NCI-H446 treated with DMSO at 0.1 percent for 48 hours (cell line): ENCODE data around the gene BHLHE40.

Experiments used
- DNase-seq: peaks from one replicate; lab custom pipeline; 2025; lab: John Stamatoyannopoulos, UW

The BHLHE40 gene

DNA sequence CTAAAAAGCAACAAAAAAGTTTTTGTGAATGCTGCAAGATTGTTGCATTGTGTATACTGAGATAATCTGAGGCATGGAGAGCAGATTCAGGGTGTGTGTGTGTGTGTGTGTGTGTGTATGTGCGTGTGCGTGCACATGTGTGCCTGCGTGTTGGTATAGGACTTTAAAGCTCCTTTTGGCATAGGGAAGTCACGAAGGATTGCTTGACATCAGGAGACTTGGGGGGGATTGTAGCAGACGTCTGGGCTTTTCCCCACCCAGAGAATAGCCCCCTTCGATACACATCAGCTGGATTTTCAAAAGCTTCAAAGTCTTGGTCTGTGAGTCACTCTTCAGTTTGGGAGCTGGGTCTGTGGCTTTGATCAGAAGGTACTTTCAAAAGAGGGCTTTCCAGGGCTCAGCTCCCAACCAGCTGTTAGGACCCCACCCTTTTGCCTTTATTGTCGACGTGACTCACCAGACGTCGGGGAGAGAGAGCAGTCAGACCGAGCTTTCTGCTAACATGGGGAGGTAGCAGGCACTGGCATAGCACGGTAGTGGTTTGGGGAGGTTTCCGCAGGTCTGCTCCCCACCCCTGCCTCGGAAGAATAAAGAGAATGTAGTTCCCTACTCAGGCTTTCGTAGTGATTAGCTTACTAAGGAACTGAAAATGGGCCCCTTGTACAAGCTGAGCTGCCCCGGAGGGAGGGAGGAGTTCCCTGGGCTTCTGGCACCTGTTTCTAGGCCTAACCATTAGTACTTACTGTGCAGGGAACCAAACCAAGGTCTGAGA is 4.7 kb downstream of the BHLHE40 start:
- DNase-seq = no peak

- no peak for DNase-seq
Measured at GRCh38 chr3:4984511-4984864, 5.3 kb downstream of the BHLHE40 start.

- no peak for DNase-seq
Measured at GRCh38 chr3:4985330-4986174, 6.3 kb downstream of the BHLHE40 start.

- DNase-seq = no peak
Measured at GRCh38 chr3:4986175-4986781, 7.0 kb downstream of the BHLHE40 start.

DNA sequence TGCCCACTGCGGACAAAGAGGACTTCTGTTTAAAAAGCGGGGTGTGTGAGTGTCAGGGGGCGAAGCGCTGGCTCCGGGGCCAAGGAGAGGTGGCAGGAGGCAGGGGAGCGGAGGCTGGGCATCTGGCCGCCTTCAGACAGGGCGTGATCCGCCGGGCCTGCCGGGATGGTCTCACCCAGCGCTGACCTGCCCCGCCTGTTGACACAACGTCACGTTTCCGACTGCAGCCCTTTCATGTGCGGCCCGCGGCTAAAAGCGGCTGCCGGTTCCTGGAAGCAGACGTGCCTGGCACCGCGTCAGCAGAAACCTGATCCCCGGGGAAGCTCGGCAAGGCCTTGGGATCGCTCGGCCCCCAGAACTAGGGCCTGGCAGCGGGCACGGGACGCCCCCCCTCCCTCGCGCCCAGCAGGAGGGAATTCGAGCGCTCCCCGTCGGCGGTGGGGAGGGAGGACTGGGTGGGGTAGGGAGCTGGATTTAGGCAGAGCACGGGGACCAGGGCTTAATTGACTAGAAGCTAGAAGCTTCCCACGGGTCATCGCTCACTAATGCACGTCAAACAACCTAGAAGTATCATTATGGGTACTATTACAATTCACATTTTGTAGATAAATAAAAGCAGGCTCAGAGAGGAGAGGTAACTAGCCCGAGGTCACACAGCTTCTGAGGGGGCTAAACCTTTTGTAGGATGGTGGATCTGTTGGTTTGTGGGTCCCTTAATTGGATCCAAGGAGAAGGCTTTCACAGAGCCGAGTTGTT is 7.7 kb downstream of the BHLHE40 start:
- peak; percentile 65 for DNase-seq

DNA sequence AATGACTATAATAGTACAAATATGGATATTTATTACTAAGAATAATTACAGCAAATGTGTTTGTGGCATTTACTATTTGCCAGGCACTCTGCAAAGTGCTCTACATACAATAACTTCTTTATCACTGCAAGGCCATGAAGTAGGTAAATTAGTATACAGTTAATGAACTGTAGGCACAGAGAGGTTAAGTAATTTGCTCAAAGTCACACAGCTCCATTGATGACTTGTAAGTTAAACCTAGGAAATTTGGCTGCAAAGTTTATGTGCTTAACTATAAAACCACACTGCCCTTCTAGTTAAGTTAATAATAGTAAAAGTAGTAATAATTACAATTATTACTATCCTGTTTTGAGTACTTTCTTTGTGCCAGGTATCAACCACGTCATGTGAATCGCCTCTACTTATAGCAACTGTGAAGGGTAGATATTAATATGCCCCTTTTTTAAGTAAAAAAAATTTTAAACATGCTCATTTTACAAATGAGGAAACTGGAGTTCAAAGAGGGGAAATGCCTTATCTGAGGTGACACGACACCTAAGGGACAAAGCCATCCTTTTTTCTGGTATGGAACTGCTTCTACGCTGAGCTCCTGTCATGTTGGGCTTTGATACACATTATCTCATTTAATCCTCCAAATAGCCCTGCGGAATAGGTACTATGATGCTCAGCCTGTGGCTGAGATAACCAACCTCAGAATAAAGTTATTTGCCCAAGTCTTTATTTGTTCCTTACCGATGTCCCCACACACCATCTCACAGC is 8.5 kb downstream of the BHLHE40 start:
- no peak for DNase-seq

- no peak for DNase-seq
Measured at GRCh38 chr3:4988983-4989834, 10.0 kb downstream of the BHLHE40 start.

GRCh38 chr3:4990069-4990468 is 10.8 kb downstream of the BHLHE40 start:
- DNase-seq = no peak

- DNase-seq = no peak
Measured at GRCh38 chr3:4992118-4992517, 12.9 kb downstream of the BHLHE40 start.

DNA sequence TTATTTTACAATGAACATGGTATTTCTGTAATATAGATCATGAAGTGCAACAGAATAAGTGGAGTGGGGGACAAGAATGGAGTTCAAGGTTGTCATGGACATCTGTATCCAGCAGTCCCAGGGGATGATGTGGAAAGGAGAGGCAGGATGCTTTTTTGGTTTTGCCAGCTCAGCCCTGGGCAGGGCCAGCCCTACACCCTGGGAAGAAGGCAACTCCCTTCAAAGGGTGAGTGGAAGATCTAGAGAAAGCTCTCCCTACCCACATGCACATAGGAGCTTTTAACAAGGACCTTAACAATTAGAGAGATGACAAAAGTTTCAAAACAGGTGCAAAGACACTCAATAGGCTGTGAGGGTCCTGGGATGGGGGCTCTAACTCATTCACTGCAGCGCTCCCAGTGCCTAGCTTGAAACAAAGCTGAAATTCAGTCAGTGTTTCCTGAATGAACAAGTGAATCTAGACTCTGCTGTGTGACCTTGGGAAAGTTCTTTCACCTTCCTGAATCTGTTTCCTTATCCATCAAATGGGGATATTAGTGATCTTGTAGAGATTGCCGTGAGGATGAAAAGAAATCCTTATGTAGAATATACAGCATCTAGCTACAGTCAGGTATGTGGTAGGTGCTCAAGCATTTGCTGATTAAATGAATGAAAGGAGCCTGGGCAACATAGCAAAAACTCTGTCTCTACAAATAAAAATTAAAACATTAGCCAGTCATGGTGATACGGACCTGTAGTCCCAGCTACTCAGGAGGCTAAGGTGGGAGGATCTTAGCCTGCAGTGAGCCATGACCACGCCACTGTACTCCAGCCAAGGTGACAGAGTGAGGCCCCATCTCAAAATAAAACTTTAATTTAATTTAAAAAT is 14.3 kb downstream of the BHLHE40 start:
- DNase-seq = no peak

DNA sequence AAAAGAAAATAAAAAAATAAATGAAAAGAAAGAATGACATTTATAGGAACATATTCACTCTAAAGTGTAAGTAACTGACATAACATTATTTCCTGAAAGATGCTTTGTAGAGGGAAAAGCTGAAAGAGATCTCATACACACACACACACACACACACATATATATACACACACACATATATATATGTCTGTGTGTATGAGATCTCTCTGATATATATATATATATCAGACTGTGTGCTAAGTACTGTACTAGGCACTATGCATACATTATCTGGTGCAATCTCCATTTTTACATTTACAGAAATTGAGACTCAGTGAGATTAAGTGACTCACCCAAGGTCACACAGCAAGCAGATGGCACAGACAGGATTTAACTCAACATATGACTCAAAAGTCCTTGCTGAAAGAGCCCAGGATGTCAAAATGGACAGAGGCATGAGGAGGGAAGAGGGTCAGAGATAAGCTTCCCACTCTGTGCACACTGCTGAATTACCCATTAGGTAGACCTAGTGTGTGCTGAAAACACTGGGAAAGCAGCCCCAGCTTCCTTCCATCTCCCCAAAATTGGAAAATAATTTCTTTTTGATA is 15.0 kb downstream of the BHLHE40 start:
- no peak for DNase-seq

- DNase-seq = no peak
Measured at GRCh38 chr3:4994823-4995499, 15.7 kb downstream of the BHLHE40 start.

GRCh38 chr3:4995500-4996053 is 16.3 kb downstream of the BHLHE40 start:
- no peak for DNase-seq

DNA sequence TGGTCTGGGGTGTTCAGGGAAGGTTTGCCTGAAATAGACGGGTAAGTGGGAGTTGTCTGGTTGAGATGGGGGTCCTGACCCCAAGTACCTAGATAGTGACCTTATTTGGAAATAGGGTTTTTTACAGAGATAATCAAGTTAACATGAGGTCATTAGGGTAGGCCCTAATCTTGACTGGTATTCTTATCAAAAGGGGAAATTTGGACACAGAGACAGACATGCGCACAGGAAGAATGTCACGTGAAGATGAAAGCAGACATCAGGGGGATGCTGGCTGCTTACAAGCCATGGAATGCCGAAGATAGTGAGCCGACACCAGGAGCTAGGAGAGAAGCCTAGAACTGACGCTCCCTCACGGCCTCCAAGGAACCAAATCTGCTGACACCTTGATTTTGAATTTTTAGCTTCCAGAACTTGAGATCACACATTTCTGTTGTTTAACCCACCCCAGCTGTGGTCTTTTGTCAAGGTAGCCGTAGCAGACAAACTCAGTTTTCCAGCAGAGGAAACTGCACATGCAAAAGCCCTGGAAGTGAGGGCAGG is 17.1 kb downstream of the BHLHE40 start:
- no peak for DNase-seq

GRCh38 chr3:4996771-4997291 is 17.6 kb downstream of the BHLHE40 start:
- no peak for DNase-seq

DNA sequence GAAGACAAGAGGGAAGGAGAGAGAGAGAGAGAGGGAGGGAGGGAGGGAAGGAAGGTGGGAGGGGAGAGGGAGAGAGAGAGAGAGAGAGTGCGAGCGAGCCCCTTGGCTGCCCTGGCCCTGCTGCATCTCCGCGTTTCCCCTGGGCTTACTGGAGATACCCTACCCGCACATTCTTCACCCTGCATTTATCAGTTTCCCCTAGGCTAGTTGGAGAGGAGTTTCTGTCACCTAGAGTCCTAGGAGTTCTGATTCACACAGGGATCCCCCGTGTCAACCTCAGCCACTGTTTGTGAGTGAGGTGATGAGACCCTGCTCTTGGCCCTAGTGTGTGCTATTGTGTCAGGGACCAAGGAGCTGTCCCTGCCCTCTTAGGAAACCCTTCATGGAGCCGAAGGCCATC is 18.7 kb downstream of the BHLHE40 start:
- DNase-seq = no peak

DNA sequence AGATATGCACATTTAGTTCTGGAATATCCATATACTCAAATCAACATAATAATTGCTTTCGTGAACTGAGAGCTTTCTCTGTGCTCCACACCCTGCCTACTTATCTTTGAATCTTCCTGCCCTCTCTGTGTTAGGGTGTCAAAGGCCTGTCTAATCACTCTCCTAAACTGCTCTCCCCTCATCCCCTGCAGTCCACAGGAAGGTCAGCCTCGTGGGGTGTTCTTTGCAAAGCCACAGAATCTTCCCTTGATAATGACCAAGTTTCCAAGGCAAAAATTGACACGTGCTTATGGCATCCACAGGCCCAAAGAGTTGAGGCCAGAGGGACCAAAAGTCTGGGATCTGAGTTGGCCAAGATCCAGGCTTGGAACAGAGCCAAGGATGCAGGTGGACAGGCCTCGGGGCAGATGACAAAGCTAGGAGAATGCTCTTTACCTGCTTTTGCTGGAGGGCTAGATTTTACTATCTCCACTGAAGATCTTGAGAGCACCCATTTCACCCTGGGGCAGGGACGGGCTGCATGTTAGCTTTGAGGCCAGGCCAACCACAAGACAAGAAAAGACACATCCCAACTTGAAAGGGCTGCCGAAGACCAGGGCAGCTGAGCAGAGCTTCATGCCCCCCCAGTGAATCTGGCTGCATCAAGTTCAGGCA is 20.4 kb downstream of the BHLHE40 start:
- DNase-seq = no peak
